HFFc6 (cell line): ENCODE data around the gene PKIB. TPM values are rescaled to one million over a fixed set of nuclear protein-coding genes. Genes with fewer than 3 reads are reported as not detected.

Experiments used
- DNase-seq: peaks from one replicate; pipeline ENCODE4 v3.0.0-alpha.2; 2018
- H3K27ac Mint-ChIP-seq: 2 replicates; pipeline ENCODE4 v1.8.0; 2020; ENCODE audit warnings: mild to moderate bottlenecking, mixed read lengths
- H3K27me3 Mint-ChIP-seq: 2 replicates; pipeline ENCODE4 v1.8.0; 2021; ENCODE audit warnings: mild to moderate bottlenecking, moderate library complexity, mixed read lengths; ENCODE audit not compliant: insufficient read depth
- H3K36me3 Mint-ChIP-seq: 2 replicates; pipeline ENCODE4 v1.8.0; 2021; ENCODE audit warnings: low read depth, mixed read lengths
- H3K4me1 Mint-ChIP-seq: 2 replicates; pipeline ENCODE4 v1.8.0; 2020; ENCODE audit warnings: low read depth, mixed read lengths
- H3K4me3 Mint-ChIP-seq: 2 replicates; pipeline ENCODE4 v1.8.0; 2020; ENCODE audit warnings: mild to moderate bottlenecking, moderate library complexity, mixed read lengths
- H3K9me3 Mint-ChIP-seq: 2 replicates; pipeline ENCODE4 v1.8.0; 2020; ENCODE audit warnings: mild to moderate bottlenecking, mixed read lengths
- total RNA-seq, 6 experiments: library from RNA; stranded (reverse); fragmentation: NEBNext Ultra II Directional; extraction: Animal tissue kit (Norgen Biotek cat#: 25700); gene quantifications; 2 replicates in 1 of 6; 3 replicates in 5 of 6; pipeline ENCODE4 v1.2.3, GENCODE V29; 2021
- TF ChIP-seq, protein P1 (sequence below): fragments of 200-600 bp; sonication (generic); IDR thresholded peaks from 2 replicates; pipeline ENCODE4 v1.5.0; 2021; ENCODE audit warnings: antibody characterized with exemption, mild to moderate bottlenecking

PKIB gene
- total RNA-seq, 6 experiments from 2014 or later = 0.22 TPM; not detected in 5

- H3K4me3 Mint-ChIP-seq = no peak overlapping the region
- no peaks in the 10 kb centered on the region for H3K36me3 Mint-ChIP-seq
- TF ChIP-seq, protein P1, sequence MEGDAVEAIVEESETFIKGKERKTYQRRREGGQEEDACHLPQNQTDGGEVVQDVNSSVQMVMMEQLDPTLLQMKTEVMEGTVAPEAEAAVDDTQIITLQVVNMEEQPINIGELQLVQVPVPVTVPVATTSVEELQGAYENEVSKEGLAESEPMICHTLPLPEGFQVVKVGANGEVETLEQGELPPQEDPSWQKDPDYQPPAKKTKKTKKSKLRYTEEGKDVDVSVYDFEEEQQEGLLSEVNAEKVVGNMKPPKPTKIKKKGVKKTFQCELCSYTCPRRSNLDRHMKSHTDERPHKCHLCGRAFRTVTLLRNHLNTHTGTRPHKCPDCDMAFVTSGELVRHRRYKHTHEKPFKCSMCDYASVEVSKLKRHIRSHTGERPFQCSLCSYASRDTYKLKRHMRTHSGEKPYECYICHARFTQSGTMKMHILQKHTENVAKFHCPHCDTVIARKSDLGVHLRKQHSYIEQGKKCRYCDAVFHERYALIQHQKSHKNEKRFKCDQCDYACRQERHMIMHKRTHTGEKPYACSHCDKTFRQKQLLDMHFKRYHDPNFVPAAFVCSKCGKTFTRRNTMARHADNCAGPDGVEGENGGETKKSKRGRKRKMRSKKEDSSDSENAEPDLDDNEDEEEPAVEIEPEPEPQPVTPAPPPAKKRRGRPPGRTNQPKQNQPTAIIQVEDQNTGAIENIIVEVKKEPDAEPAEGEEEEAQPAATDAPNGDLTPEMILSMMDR = no peak
- no peaks in the 10 kb centered on the region for H3K9me3 Mint-ChIP-seq
- no peaks in the 10 kb centered on the region for H3K4me1 Mint-ChIP-seq
- no peak overlapping the region for H3K27ac Mint-ChIP-seq
- DNase-seq = no peak
- H3K27me3 Mint-ChIP-seq = no peaks in the 10 kb centered on the region; the same call in 1 of the 2 replicates
Observed at GRCh38 chr6:122702841-122703240, 92.6 kb downstream of the PKIB start.

DNA sequence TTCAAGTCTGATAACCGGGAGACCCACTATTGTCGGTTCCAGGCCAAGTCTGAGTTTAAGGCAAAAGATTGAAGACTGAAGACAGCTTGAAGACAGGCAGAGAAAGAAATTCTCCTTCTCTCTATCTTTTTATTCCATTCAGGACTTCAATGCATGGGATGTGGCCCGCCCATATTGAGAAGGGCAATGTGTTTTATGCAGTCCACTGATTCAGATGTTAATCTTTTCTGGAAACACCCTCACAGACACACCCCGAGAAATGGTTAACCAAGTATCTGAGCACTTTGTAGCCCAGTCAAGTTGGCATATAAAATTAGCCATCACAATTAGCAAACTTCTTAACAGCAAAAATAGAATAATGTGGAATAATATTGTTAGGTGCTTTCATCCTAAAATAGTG is 93.9 kb downstream of the PKIB start:
- Mint-ChIP-seq H3K9me3 (no peaks in the 10 kb centered on the region), H3K36me3 (no peaks in the 10 kb centered on the region), H3K27ac (no peak overlapping the region), H3K4me1 (no peaks in the 10 kb centered on the region), H3K4me3 (no peak overlapping the region), H3K27me3 (no peaks in the 10 kb centered on the region; the same call in 1 of the 2 replicates)
- DNase-seq = no peak
- TF ChIP-seq, protein P1 = no peak

- no peak overlapping the region for H3K4me3 Mint-ChIP-seq
- no peaks in the 10 kb centered on the region for H3K9me3 Mint-ChIP-seq
- H3K27me3 Mint-ChIP-seq = no peaks in the 10 kb centered on the region; the same call in 1 of the 2 replicates
- H3K36me3 Mint-ChIP-seq = no peaks in the 10 kb centered on the region
- H3K27ac Mint-ChIP-seq = no peak overlapping the region
- TF ChIP-seq, protein P1 = no peak
- DNase-seq = no peak
- H3K4me1 Mint-ChIP-seq = peaks cover 6% of the 10 kb centered on the region; the same call in 1 of the 2 replicates
Observed at GRCh38 chr6:122709922-122710512, 99.8 kb downstream of the PKIB start.

DNA sequence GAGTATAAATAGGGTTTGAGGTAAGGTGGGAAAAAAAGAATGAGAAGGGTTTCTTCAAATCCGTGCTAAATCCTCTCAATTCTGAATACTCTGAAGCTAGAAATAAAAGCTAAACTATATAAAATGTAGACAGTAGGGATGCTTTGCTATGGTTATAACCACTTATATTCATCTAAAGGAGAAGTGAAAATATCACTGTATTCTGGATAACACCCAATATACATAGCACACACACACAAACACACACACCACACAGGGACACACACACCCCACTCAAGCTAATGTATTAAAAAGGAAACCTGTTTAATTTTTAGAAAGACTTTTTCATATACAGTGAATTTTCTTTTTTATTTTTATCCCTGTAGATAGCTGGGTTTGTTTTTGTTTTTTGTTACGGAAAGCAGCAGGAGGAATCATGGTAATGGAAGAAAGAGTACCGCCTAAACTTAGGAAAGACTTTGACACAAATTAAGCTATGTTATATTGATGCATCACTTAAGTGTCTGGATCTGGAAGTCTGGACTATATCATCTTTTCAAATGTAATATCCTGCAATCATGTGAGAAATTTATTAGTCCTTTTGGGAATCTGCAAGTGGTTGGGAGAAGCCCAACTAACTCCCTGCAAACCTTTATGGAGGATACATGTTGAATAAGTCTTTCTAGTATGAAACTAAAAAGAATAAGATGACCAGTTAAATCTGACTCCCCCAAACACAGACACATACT is 100.9 kb downstream of the PKIB start:
- no peaks in the 10 kb centered on the region; the same call in 1 of the 2 replicates for H3K27me3 Mint-ChIP-seq
- H3K9me3 Mint-ChIP-seq = no peaks in the 10 kb centered on the region
- no peak overlapping the region for H3K27ac Mint-ChIP-seq
- peaks cover 6% of the 10 kb centered on the region; the same call in 1 of the 2 replicates for H3K4me1 Mint-ChIP-seq
- DNase-seq = no peak
- H3K36me3 Mint-ChIP-seq = no peaks in the 10 kb centered on the region
- TF ChIP-seq, protein P1 = no peak
- no peak overlapping the region for H3K4me3 Mint-ChIP-seq

DNA sequence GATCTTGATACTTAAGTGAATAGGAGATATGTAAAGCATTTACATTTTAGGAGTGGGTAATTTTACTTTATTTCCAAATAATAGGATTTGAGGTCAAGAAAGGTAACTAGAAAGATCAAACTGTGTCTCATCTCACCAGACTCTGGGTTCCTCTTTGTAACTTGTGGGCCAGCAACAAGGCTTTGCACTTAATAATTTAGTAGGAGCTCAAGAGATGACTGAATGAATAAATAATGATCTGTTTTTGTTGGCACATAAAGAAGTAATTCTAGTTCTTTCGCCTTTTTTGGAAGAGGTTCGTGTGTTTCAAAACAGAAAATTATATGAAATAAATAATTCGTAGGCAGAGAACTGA is 101.9 kb downstream of the PKIB start:
- Mint-ChIP-seq H3K36me3 (no peaks in the 10 kb centered on the region), H3K4me3 (no peak overlapping the region), H3K9me3 (no peaks in the 10 kb centered on the region), H3K4me1 (peaks cover 6% of the 10 kb centered on the region; the same call in 1 of the 2 replicates), H3K27ac (no peak overlapping the region), H3K27me3 (no peaks in the 10 kb centered on the region; the same call in 1 of the 2 replicates)
- TF ChIP-seq, protein P1 = no peak
- DNase-seq = no peak
